ENCODE data around the gene SEZ6.

SEZ6 gene

DNA sequence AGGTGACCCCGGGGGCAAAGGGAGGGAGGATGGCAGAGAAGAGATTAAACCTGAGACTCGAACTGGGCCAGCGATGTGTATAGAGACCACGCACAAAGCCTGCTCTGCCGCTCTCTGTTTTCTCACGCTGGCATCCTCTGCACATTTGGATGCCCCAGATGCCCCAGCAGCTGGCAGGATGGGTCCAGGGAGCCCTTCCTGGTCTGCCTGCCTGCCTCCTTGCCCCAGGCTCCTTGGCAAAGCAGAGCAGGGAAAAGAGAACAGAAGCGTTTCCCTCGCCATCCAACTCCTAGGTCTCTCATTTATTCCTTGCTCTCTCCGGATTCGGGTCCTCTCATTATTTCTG, 31.9 kb upstream of the SEZ6 start:
- no peaks in the 10 kb centered on the region for H3K27me3 ChIP-seq (ENCODE audit: control insufficient read depth, insufficient read depth, low read length)
- no peaks in the 10 kb centered on the region for H3K36me3 ChIP-seq (ENCODE audit: control insufficient read depth, insufficient read depth, low read length)
- DNase-seq (ENCODE audit: low read depth, low spot score): no peak
- no peak overlapping the region for H3K27ac ChIP-seq (ENCODE audit: low read length)
- H3K4me3 ChIP-seq (ENCODE audit: low read length): no peak overlapping the region
- H3K4me1 ChIP-seq (ENCODE audit: control insufficient read depth, insufficient read depth, low read length): peaks cover 4% of the 10 kb centered on the region
- no CpG with 5 or more reads among the region's 10 CpGs for WGBS (ENCODE audit: insufficient coverage, insufficient read length)
- H3K9me3 ChIP-seq (ENCODE audit: control insufficient read depth, insufficient read depth, low read length): no peaks in the 10 kb centered on the region

DNA sequence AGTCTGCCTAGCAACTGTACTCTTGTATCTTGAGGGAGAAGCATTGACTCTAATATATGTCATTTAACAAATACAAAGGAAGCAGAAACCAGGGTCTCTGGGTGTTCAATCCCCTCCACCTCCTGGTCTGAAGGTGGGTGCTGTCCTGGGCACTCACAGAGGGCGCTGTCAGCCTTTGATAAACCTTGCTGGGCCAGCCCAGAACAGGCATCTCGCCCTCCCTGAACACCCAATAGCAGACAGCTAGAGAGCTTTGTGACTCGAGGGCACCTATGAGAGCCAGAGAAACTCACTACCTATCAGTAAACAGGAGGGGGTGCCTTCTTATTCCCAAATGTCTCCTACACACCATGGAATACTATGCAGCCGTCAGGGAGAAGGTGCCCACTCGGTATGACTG, 30.8 kb upstream of the SEZ6 start:
- no peak for DNase-seq (ENCODE audit: low read depth, low spot score)
- H3K27me3 ChIP-seq (ENCODE audit: control insufficient read depth, insufficient read depth, low read length): no peaks in the 10 kb centered on the region
- no peaks in the 10 kb centered on the region for H3K36me3 ChIP-seq (ENCODE audit: control insufficient read depth, insufficient read depth, low read length)
- H3K4me3 ChIP-seq (ENCODE audit: low read length): no peak overlapping the region
- WGBS (ENCODE audit: insufficient coverage, insufficient read length): no CpG with 5 or more reads among the region's 5 CpGs
- H3K4me1 ChIP-seq (ENCODE audit: control insufficient read depth, insufficient read depth, low read length): peaks cover 2% of the 10 kb centered on the region
- H3K9me3 ChIP-seq (ENCODE audit: control insufficient read depth, insufficient read depth, low read length): no peaks in the 10 kb centered on the region
- H3K27ac ChIP-seq (ENCODE audit: low read length): no peak overlapping the region

- no CpG with 5 or more reads among the region's 1 CpG for WGBS (ENCODE audit: insufficient coverage, insufficient read length)
- no peaks in the 10 kb centered on the region for H3K36me3 ChIP-seq (ENCODE audit: control insufficient read depth, insufficient read depth, low read length)
- no peak overlapping the region for H3K4me3 ChIP-seq (ENCODE audit: low read length)
- DNase-seq (ENCODE audit: low read depth, low spot score): no peak
- no peak overlapping the region for H3K27ac ChIP-seq (ENCODE audit: low read length)
- H3K27me3 ChIP-seq (ENCODE audit: control insufficient read depth, insufficient read depth, low read length): no peaks in the 10 kb centered on the region
- peaks cover 2% of the 10 kb centered on the region for H3K4me1 ChIP-seq (ENCODE audit: control insufficient read depth, insufficient read depth, low read length)
- H3K9me3 ChIP-seq (ENCODE audit: control insufficient read depth, insufficient read depth, low read length): no peaks in the 10 kb centered on the region
These were observed 28.7 kb upstream of the SEZ6 start for GRCh38 chr17:29034510-29034909.

- Histone ChIP-seq H3K27me3 (ENCODE audit: control insufficient read depth, insufficient read depth, low read length) (no peaks in the 10 kb centered on the region), H3K4me3 (ENCODE audit: low read length) (no peak overlapping the region), H3K27ac (ENCODE audit: low read length) (no peak overlapping the region), H3K9me3 (ENCODE audit: control insufficient read depth, insufficient read depth, low read length) (no peaks in the 10 kb centered on the region), H3K36me3 (ENCODE audit: control insufficient read depth, insufficient read depth, low read length) (no peaks in the 10 kb centered on the region), H3K4me1 (ENCODE audit: control insufficient read depth, insufficient read depth, low read length) (peaks cover 2% of the 10 kb centered on the region)
- no CpG with 5 or more reads among the region's 6 CpGs for WGBS (ENCODE audit: insufficient coverage, insufficient read length)
- DNase-seq (ENCODE audit: low read depth, low spot score): no peak
These were observed 27.0 kb upstream of the SEZ6 start for GRCh38 chr17:29032857-29033197.

DNA sequence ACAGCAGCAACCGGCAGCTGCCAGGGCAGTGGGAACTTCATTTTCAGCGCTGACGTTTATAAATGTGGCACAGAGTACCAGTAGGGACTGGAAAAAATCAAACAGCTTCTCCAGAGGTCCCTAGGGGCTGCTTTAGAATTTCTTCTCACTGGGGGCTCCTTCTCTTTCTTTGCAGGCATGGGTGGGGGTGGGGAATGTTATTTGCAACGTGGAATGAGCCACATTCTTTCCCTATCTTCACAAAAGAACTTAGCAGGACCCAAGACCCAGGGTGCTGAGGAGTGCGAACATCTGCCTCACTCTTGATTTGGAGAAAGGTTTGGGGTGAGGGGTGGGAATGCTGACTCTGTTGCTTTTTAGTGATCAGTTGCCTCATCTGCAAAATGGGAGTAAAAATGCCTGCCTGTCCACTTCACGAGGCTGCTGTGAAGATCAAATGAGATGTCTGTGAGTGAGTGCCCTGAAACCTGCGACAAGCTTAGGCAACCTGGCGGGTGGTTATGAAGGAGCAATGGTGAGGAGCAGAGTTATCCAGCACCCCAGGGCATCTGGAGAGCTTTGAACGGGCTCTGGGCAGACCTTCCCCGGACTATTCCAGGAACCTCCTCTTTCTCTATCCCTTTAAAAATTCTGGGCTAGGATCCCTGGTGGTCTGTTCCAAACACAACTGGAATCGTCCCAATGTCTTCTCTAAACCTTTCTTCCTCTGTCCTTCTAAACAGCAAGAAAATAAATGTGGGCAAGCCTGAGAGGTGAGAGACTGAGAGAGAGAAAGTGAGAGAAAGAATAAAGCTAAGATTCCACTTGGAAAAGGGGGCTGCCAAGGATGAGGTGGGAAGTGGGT, 26.4 kb upstream of the SEZ6 start:
- H3K4me1 ChIP-seq (ENCODE audit: control insufficient read depth, insufficient read depth, low read length): peaks cover 1% of the 10 kb centered on the region; the same call in 1 of the 2 replicates
- no CpG with 5 or more reads among the region's 11 CpGs for WGBS (ENCODE audit: insufficient coverage, insufficient read length)
- DNase-seq (ENCODE audit: low read depth, low spot score): no peak
- no peak overlapping the region for H3K4me3 ChIP-seq (ENCODE audit: low read length)
- no peaks in the 10 kb centered on the region for H3K36me3 ChIP-seq (ENCODE audit: control insufficient read depth, insufficient read depth, low read length)
- H3K27ac ChIP-seq (ENCODE audit: low read length): no peak overlapping the region
- H3K9me3 ChIP-seq (ENCODE audit: control insufficient read depth, insufficient read depth, low read length): no peaks in the 10 kb centered on the region
- H3K27me3 ChIP-seq (ENCODE audit: control insufficient read depth, insufficient read depth, low read length): no peaks in the 10 kb centered on the region

- Histone ChIP-seq H3K27ac (ENCODE audit: low read length) (no peak overlapping the region), H3K27me3 (ENCODE audit: control insufficient read depth, insufficient read depth, low read length) (no peaks in the 10 kb centered on the region), H3K4me3 (ENCODE audit: low read length) (no peak overlapping the region), H3K36me3 (ENCODE audit: control insufficient read depth, insufficient read depth, low read length) (no peaks in the 10 kb centered on the region), H3K4me1 (ENCODE audit: control insufficient read depth, insufficient read depth, low read length) (peaks cover 1% of the 10 kb centered on the region; the same call in 1 of the 2 replicates), H3K9me3 (ENCODE audit: control insufficient read depth, insufficient read depth, low read length) (no peaks in the 10 kb centered on the region)
- DNase-seq (ENCODE audit: low read depth, low spot score): no peak
- no CpG with 5 or more reads among the region's 5 CpGs for WGBS (ENCODE audit: insufficient coverage, insufficient read length)
These were observed 25.7 kb upstream of the SEZ6 start for GRCh38 chr17:29031488-29031887.

- no peak for DNase-seq (ENCODE audit: low read depth, low spot score)
- no peaks in the 10 kb centered on the region for H3K27me3 ChIP-seq (ENCODE audit: control insufficient read depth, insufficient read depth, low read length)
- no peak overlapping the region for H3K4me3 ChIP-seq (ENCODE audit: low read length)
- H3K4me1 ChIP-seq (ENCODE audit: control insufficient read depth, insufficient read depth, low read length): peaks cover 7% of the 10 kb centered on the region
- H3K9me3 ChIP-seq (ENCODE audit: control insufficient read depth, insufficient read depth, low read length): no peaks in the 10 kb centered on the region
- H3K27ac ChIP-seq (ENCODE audit: low read length): no peak overlapping the region
- H3K36me3 ChIP-seq (ENCODE audit: control insufficient read depth, insufficient read depth, low read length): no peaks in the 10 kb centered on the region
- no CpG with 5 or more reads among the region's 6 CpGs for WGBS (ENCODE audit: insufficient coverage, insufficient read length)
These were observed 18.6 kb upstream of the SEZ6 start for GRCh38 chr17:29024316-29024952.

DNA sequence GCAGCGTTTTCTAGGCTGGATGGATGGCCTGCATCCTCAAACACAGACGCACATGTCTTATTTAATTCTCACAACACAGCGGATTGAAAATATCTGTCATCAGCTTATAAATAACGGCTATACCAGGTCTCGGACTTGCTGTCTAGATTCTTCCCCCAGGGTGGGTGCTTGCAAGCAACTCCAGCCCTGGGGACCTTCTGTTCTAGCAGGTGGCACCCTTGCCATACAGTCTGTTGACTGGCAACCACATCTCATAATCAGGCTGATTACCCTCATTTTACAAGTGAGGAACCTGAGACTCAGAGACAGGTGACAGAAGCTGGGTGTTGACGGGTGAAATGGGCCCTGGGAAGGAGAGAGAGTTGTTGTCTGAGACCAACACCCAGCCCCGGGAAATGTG, 16.2 kb upstream of the SEZ6 start:
- peaks cover 13% of the 10 kb centered on the region for H3K4me1 ChIP-seq (ENCODE audit: control insufficient read depth, insufficient read depth, low read length)
- no peaks in the 10 kb centered on the region for H3K27me3 ChIP-seq (ENCODE audit: control insufficient read depth, insufficient read depth, low read length)
- H3K9me3 ChIP-seq (ENCODE audit: control insufficient read depth, insufficient read depth, low read length): no peaks in the 10 kb centered on the region
- H3K27ac ChIP-seq (ENCODE audit: low read length): no peak overlapping the region
- H3K4me3 ChIP-seq (ENCODE audit: low read length): no peak overlapping the region
- no CpG with 5 or more reads among the region's 7 CpGs for WGBS (ENCODE audit: insufficient coverage, insufficient read length)
- H3K36me3 ChIP-seq (ENCODE audit: control insufficient read depth, insufficient read depth, low read length): no peaks in the 10 kb centered on the region
- no peak for DNase-seq (ENCODE audit: low read depth, low spot score)

- H3K27me3 ChIP-seq (ENCODE audit: control insufficient read depth, insufficient read depth, low read length): no peaks in the 10 kb centered on the region
- DNase-seq (ENCODE audit: low read depth, low spot score): no peak
- no CpG with 5 or more reads among the region's 7 CpGs for WGBS (ENCODE audit: insufficient coverage, insufficient read length)
- H3K27ac ChIP-seq (ENCODE audit: low read length): no peak overlapping the region
- H3K9me3 ChIP-seq (ENCODE audit: control insufficient read depth, insufficient read depth, low read length): no peaks in the 10 kb centered on the region
- no peaks in the 10 kb centered on the region for H3K36me3 ChIP-seq (ENCODE audit: control insufficient read depth, insufficient read depth, low read length)
- peaks cover 13% of the 10 kb centered on the region for H3K4me1 ChIP-seq (ENCODE audit: control insufficient read depth, insufficient read depth, low read length)
- no peak overlapping the region for H3K4me3 ChIP-seq (ENCODE audit: low read length)
These were observed 15.4 kb upstream of the SEZ6 start for GRCh38 chr17:29021226-29021625.

DNA sequence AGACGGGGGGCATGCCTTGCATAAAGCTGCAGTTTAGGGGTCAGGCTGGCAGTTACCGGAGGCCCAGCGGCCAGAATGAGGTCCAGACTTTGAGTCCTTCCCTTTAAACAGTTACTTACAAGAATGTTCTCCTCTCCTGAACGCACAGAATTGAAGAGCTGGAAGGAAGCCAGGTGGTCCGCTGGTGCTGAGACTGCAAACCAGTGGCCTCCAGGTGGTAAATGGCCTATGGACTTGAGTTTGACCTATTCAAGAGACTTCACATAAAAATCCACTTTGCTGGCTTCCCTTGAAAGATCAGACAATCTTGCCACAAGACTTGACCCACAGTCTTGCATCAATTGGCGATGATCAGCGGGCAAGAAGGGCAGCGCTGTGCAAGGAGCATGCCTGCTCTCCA, 14.7 kb upstream of the SEZ6 start:
- Histone ChIP-seq H3K4me1 (ENCODE audit: control insufficient read depth, insufficient read depth, low read length) (peaks cover 13% of the 10 kb centered on the region), H3K9me3 (ENCODE audit: control insufficient read depth, insufficient read depth, low read length) (no peaks in the 10 kb centered on the region), H3K36me3 (ENCODE audit: control insufficient read depth, insufficient read depth, low read length) (no peaks in the 10 kb centered on the region), H3K4me3 (ENCODE audit: low read length) (no peak overlapping the region), H3K27ac (ENCODE audit: low read length) (no peak overlapping the region), H3K27me3 (ENCODE audit: control insufficient read depth, insufficient read depth, low read length) (no peaks in the 10 kb centered on the region)
- no peak for DNase-seq (ENCODE audit: low read depth, low spot score)
- no CpG with 5 or more reads among the region's 8 CpGs for WGBS (ENCODE audit: insufficient coverage, insufficient read length)
